Effector memory CD8-positive, alpha-beta T cell (primary cell): ENCODE measurements around the gene ZNF732.
A peak's percentile ranks its signal among the peaks of the same experiment; 100 is the strongest.

Source experiments
- ATAC-seq: fragments of 150-1000 bp; cut with Tn5 transposase; replicated peaks from 2 replicates; pipeline ENCODE4 v1.10.0; 2021; ENCODE audit warnings: mild to moderate bottlenecking, moderate library complexity
- DNase-seq, 3 experiments: peaks; one replicate each; pipeline ENCODE4 v3.0.0; 2021
- H3K27ac Mint-ChIP-seq, 2 donors: one replicate each; pipeline ENCODE4 v1.8.0; 2022; ENCODE audit warnings: mild to moderate bottlenecking in 2 of 2, mixed read lengths in 2 of 2, moderate library complexity in 2 of 2
- H3K27me3 Mint-ChIP-seq, 2 donors: one replicate each; pipeline ENCODE4 v1.8.0; 2022; ENCODE audit warnings: mixed read lengths in 2 of 2
- H3K36me3 Mint-ChIP-seq: one replicate; pipeline ENCODE4 v1.8.0; 2022; ENCODE audit warnings: mild to moderate bottlenecking, moderate library complexity, mixed read lengths; ENCODE audit not compliant: insufficient read depth
- H3K4me1 Mint-ChIP-seq, 2 donors: one replicate each; pipeline ENCODE4 v1.8.0; 2022; ENCODE audit warnings: low read depth in 2 of 2, mixed read lengths in 2 of 2
- H3K4me3 Mint-ChIP-seq, 2 donors: one replicate each; pipeline ENCODE4 v1.8.0; 2022; ENCODE audit warnings: mild to moderate bottlenecking in 2 of 2, mixed read lengths in 2 of 2, moderate library complexity in 2 of 2
- H3K9me3 Mint-ChIP-seq, 2 donors: one replicate each; pipeline ENCODE4 v1.8.0; 2022; ENCODE audit warnings: mixed read lengths in 2 of 2
- total RNA-seq, 9 experiments: gene quantifications; one replicate each; lab custom pipeline; 2026; lab: John Stamatoyannopoulos, UW

ZNF732 gene
- total RNA-seq, result 0 to 0.18 (median 0) reads per million in 9 experiments

GRCh38 chr4:304969-305680 is at the start of gene ZNF732:
TSS of gene ZNF732 (minus strand) at chr4:305474. CDS start at chr4:305310, 164 bp downstream.
- H3K27me3 Mint-ChIP-seq, result peaks cover 22 to 23% of the 10 kb centered on the region in 2 donors
- H3K4me1 Mint-ChIP-seq, result peaks cover 9 to 15% of the 10 kb centered on the region in 2 donors
- H3K27ac Mint-ChIP-seq, result no peak within 1 kb of the TSS
- peaks cover 3 to 20% of the 10 kb centered on the region in 2 donors for H3K9me3 Mint-ChIP-seq
- H3K4me3 Mint-ChIP-seq, result no peak within 1 kb of the TSS
- ATAC-seq (no peak), DNase-seq (no peak)
- H3K36me3 Mint-ChIP-seq, result no peaks in the 10 kb centered on the region

- ATAC-seq, result no peak
- peaks cover 43% of the 10 kb centered on the region for H3K36me3 Mint-ChIP-seq
- DNase-seq, result no peak
- H3K4me3 Mint-ChIP-seq, result peak overlapping the region in 1 of 2 donors; percentile 99
- no peaks in the 10 kb centered on the region for H3K27me3 Mint-ChIP-seq
- peaks cover 26 to 31% of the 10 kb centered on the region in 2 donors for H3K4me1 Mint-ChIP-seq
- H3K27ac Mint-ChIP-seq, result peak overlapping the region in 1 of 2 donors; percentile 7
- no peaks in the 10 kb centered on the region for H3K9me3 Mint-ChIP-seq
Observed at GRCh38 chr4:340011-340410, 34.7 kb upstream of the ZNF732 start.

GRCh38 chr4:338759-339097 is 33.5 kb upstream of the ZNF732 start:
- peaks cover 29 to 31% of the 10 kb centered on the region in 2 donors for H3K4me1 Mint-ChIP-seq
- peak overlapping the region; percentile 96 to 99 for H3K4me3 Mint-ChIP-seq
- H3K9me3 Mint-ChIP-seq, result no peaks in the 10 kb centered on the region
- H3K27me3 Mint-ChIP-seq, result no peaks in the 10 kb centered on the region
- H3K27ac Mint-ChIP-seq, result peak overlapping the region; percentile 96 to 98
- DNase-seq (no peak), ATAC-seq (no peak)
- peaks cover 30% of the 10 kb centered on the region for H3K36me3 Mint-ChIP-seq

- H3K9me3 Mint-ChIP-seq, result no peaks in the 10 kb centered on the region
- peak in 1 of 3 experiments; percentile 26 for DNase-seq
- H3K27ac Mint-ChIP-seq, result peak overlapping the region; percentile 96 to 98
- H3K4me3 Mint-ChIP-seq, result peak overlapping the region; percentile 96 to 99
- H3K4me1 Mint-ChIP-seq, result peaks cover 29 to 31% of the 10 kb centered on the region in 2 donors
- H3K27me3 Mint-ChIP-seq, result no peaks in the 10 kb centered on the region
- ATAC-seq, result peak; percentile 39
- peaks cover 24% of the 10 kb centered on the region for H3K36me3 Mint-ChIP-seq
Observed at GRCh38 chr4:337932-338758, 32.9 kb upstream of the ZNF732 start.

GRCh38 chr4:337143-337931 is 32.1 kb upstream of the ZNF732 start, which contains the start of gene ZNF141:
TSS of gene ZNF141 (plus strand) at chr4:337814. CDS start at chr4:337984, 170 bp downstream.
- Mint-ChIP-seq H3K4me1 (peaks cover 29 to 31% of the 10 kb centered on the region in 2 donors), H3K27ac (peak within 1 kb of the TSS; percentile 96 to 98), H3K27me3 (no peaks in the 10 kb centered on the region), H3K9me3 (no peaks in the 10 kb centered on the region), H3K36me3 (peaks cover 24% of the 10 kb centered on the region), H3K4me3 (peak within 1 kb of the TSS; percentile 96 to 99)
- DNase-seq (peak; percentile 86 to 90 (median 90)), ATAC-seq (peak; percentile 87)

DNA sequence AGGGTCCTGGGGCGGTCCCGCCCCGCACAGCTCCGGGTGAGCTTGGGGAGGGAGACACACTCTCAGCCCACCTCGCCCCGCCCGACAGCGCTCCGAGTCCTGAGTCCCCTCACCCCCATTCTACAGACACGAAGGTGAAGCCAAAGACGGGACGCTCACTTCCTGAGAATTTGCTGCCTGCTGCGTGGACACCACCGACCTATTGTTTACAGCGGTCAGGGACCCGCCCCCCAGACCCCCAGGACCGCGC is 31.5 kb upstream of the ZNF732 start:
- Mint-ChIP-seq H3K9me3 (no peaks in the 10 kb centered on the region), H3K36me3 (peaks cover 24% of the 10 kb centered on the region)
- peak; percentile 2 for ATAC-seq

DNA sequence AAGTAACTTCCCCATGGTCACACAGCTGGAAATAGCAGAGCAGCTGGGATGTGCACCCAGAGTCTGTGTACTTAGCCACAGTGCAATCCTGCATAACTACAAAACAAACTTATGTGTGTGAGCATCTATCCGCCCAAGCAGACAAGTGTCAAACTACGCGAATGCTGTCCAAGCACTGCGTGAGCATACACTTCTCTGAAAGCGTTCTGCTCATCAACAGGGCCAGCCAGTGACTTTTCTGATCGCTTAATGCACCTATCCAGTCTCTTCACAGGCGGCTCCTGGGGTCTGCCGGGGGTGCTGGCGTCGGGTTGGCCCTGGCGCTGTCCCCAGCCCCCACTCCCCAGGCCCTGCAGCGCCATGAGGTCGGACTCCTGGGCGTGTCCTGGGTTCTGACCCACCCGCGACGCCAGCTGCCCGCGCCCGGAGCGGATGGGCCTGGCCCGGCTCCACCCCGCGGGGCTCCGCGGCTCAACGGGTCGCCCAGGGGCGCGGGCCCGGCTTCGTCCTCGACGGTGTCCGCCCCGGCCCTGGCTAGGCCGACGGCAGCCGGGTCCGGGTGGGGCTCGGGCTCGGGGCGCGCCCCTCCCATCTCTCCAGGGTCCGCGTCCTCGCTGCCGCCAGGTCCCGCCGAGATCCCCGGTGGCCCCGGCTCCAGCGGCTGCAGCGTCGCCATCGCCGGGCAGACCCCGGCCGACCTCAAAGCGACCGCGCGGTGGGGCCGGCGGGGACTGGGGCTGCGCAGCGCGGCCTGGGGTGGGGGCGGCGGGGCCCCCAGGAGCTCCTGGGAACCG is 31.0 kb upstream of the ZNF732 start:
- Mint-ChIP-seq H3K36me3 (peaks cover 24% of the 10 kb centered on the region), H3K4me3 (peak overlapping the region; percentile 96 to 99), H3K9me3 (no peaks in the 10 kb centered on the region), H3K27me3 (no peaks in the 10 kb centered on the region), H3K27ac (peak overlapping the region; percentile 10 to 96), H3K4me1 (peaks cover 23 to 26% of the 10 kb centered on the region in 2 donors)
- ATAC-seq (no peak), DNase-seq (no peak)

More for the DNA sequence above, 31.5 kb upstream of the ZNF732 start:
- Mint-ChIP-seq H3K4me3 (peak overlapping the region; percentile 96 to 99), H3K27me3 (no peaks in the 10 kb centered on the region), H3K4me1 (peaks cover 26 to 28% of the 10 kb centered on the region in 2 donors), H3K27ac (peak overlapping the region; percentile 96 to 98)
- DNase-seq, result no peak

- no peaks in the 10 kb centered on the region for H3K9me3 Mint-ChIP-seq
- H3K4me3 Mint-ChIP-seq, result peak overlapping the region; percentile 48 to 63
- H3K4me1 Mint-ChIP-seq, result peaks cover 21 to 24% of the 10 kb centered on the region in 2 donors
- DNase-seq (no peak), ATAC-seq (no peak)
- H3K27ac Mint-ChIP-seq, result peak overlapping the region; percentile 10 to 29
- H3K36me3 Mint-ChIP-seq, result peaks cover 24% of the 10 kb centered on the region
- H3K27me3 Mint-ChIP-seq, result no peaks in the 10 kb centered on the region
Observed at GRCh38 chr4:335515-335914, 30.2 kb upstream of the ZNF732 start.

GRCh38 chr4:328729-329128 is 23.5 kb upstream of the ZNF732 start:
- no peak overlapping the region for H3K4me3 Mint-ChIP-seq
- H3K9me3 Mint-ChIP-seq, result peaks cover 2 to 6% of the 10 kb centered on the region in 2 donors
- DNase-seq, result no peak
- no peak overlapping the region for H3K27ac Mint-ChIP-seq
- H3K36me3 Mint-ChIP-seq, result no peaks in the 10 kb centered on the region
- H3K27me3 Mint-ChIP-seq, result no peaks in the 10 kb centered on the region
- H3K4me1 Mint-ChIP-seq, result no peaks in the 10 kb centered on the region
- ATAC-seq, result no peak

DNA sequence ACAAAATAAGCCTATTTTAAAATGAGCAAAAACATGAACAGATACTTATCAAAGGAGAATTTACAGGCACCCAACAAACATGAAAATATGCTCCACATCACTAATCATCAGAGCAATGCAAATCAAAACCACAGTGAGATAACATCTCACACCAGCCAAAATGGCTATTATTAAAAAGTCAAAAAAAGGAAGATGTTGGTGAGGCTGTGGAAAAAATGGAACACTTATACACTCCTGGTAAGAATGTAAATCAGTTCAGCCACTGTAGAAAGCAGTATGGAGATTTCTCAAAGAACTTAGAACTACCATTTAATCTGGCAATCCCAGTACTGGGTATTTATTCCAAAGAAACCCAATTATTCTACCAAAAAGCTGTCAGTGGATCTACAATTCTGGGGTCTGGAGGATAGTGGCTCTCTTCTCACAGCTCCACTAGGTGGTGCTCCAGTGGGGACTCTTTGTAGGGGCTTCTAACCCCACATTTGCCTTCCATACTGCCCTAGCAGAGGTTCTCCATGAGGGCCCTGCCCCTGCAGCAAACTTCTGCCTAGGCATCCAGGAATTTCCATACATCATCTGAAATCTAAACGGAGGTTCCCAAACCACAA is 9.1 kb upstream of the ZNF732 start:
- Mint-ChIP-seq H3K27me3 (peaks cover 24 to 27% of the 10 kb centered on the region in 2 donors), H3K9me3 (peaks cover 0 to 14% of the 10 kb centered on the region in 2 donors), H3K4me1 (no peaks in the 10 kb centered on the region), H3K27ac (no peak overlapping the region), H3K4me3 (no peak overlapping the region), H3K36me3 (no peaks in the 10 kb centered on the region)
- DNase-seq (no peak), ATAC-seq (no peak)

DNA sequence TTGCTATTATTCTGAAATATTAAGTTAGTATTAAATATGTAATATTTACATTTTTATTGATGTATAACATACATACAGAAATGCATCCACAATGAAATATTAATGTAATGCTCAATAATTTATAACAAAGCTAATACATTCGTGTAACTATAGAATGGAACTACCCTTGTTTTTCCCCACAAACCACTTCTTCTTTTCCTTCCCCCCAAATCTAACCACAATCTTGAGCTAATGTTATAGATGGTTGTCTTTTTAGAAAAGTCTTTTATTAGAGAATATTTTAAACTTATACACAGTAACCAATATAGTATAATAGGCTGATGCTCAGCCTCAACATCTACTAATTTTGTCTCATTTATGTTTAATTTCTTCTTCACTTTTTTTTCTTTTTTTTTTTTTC is 4.5 kb upstream of the ZNF732 start:
- Mint-ChIP-seq H3K9me3 (peaks cover 0 to 5% of the 10 kb centered on the region in 2 donors), H3K36me3 (no peaks in the 10 kb centered on the region), H3K4me3 (no peak overlapping the region)

DNA sequence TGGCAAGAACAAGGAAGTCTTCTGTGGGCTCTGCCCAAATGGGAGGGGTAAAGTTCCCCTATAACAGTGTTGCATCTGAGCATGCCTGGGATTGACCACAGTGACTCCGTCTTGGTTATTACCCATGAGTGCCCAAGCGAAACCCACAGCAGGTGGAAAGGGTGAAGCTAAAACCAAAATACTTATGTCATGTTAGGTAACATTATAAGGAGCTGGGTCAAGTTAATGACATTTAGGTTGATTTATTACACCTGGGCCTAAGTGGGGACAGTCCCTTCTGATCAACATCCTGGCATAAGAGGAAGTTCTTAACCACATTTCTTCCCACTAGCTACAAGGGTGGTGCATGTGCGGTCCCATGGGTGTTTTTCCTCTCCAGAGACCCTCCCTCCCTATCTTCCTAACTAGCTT is 1.3 kb upstream of the ZNF732 start:
- DNase-seq (no peak), ATAC-seq (peak; percentile 39)
- no peak overlapping the region for H3K27ac Mint-ChIP-seq
- no peak overlapping the region for H3K4me3 Mint-ChIP-seq
- H3K4me1 Mint-ChIP-seq, result peaks cover 9 to 15% of the 10 kb centered on the region in 2 donors
- peaks cover 3 to 20% of the 10 kb centered on the region in 2 donors for H3K9me3 Mint-ChIP-seq
- H3K27me3 Mint-ChIP-seq, result peaks cover 23% of the 10 kb centered on the region in 2 donors
- no peaks in the 10 kb centered on the region for H3K36me3 Mint-ChIP-seq

More for the DNA sequence above, 4.5 kb upstream of the ZNF732 start:
- H3K4me1 Mint-ChIP-seq, result peaks cover 9 to 12% of the 10 kb centered on the region in 2 donors
- no peak overlapping the region for H3K27ac Mint-ChIP-seq
- no peak for ATAC-seq
- peaks cover under 1 to 6% of the 10 kb centered on the region in 2 donors for H3K27me3 Mint-ChIP-seq
- no peak for DNase-seq
